ENCODE data around the gene TGFBR3.

Gene TGFBR3

GRCh38 chr1:91777630-91778300 lies 108.2 kb downstream of the TGFBR3 start:
- DNase-seq (ENCODE audit: low spot score): no peak

GRCh38 chr1:91777196-91777595 lies 108.8 kb downstream of the TGFBR3 start:
- DNase-seq (ENCODE audit: low spot score): no peak

GRCh38 chr1:91776068-91776794 lies 109.7 kb downstream of the TGFBR3 start:
- DNase-seq (ENCODE audit: low spot score): no peak

- no peak for DNase-seq (ENCODE audit: low spot score)
Measured at GRCh38 chr1:91775227-91775626, 110.7 kb downstream of the TGFBR3 start.

- DNase-seq (ENCODE audit: low spot score): no peak
Measured at GRCh38 chr1:91774520-91775203, 111.3 kb downstream of the TGFBR3 start.

GRCh38 chr1:91771717-91772116 lies 114.2 kb downstream of the TGFBR3 start:
- DNase-seq (ENCODE audit: low spot score): no peak

- no peak for DNase-seq (ENCODE audit: low spot score)
Measured at GRCh38 chr1:91770667-91771268, 115.2 kb downstream of the TGFBR3 start.

- DNase-seq (ENCODE audit: low spot score): no peak
Measured at GRCh38 chr1:91769742-91770141, 116.2 kb downstream of the TGFBR3 start.

- no peak for DNase-seq (ENCODE audit: low spot score)
Measured at GRCh38 chr1:91768786-91769725, 116.9 kb downstream of the TGFBR3 start.

- no peak for DNase-seq (ENCODE audit: low spot score)
Measured at GRCh38 chr1:91768120-91768519, 117.8 kb downstream of the TGFBR3 start.

- DNase-seq (ENCODE audit: low spot score): no peak
Measured at GRCh38 chr1:91766883-91767282, 119.1 kb downstream of the TGFBR3 start.

GRCh38 chr1:91765880-91766443 lies 120.0 kb downstream of the TGFBR3 start:
- no peak for DNase-seq (ENCODE audit: low spot score)

- no peak for DNase-seq (ENCODE audit: low spot score)
Measured at GRCh38 chr1:91765293-91765692, 120.7 kb downstream of the TGFBR3 start.

GRCh38 chr1:91764471-91765115 lies 121.4 kb downstream of the TGFBR3 start:
- DNase-seq (ENCODE audit: low spot score): no peak

- peak; percentile 7 for DNase-seq (ENCODE audit: low spot score)
Measured at GRCh38 chr1:91763252-91763651, 122.7 kb downstream of the TGFBR3 start.

- DNase-seq (ENCODE audit: low spot score): no peak
Measured at GRCh38 chr1:91761295-91761721, 124.6 kb downstream of the TGFBR3 start.

GRCh38 chr1:91760512-91760911 lies 125.4 kb downstream of the TGFBR3 start:
- DNase-seq (ENCODE audit: low spot score): no peak

GRCh38 chr1:91759076-91759475 lies 126.9 kb downstream of the TGFBR3 start:
- no peak for DNase-seq (ENCODE audit: low spot score)

GRCh38 chr1:91757763-91758460 lies 128.0 kb downstream of the TGFBR3 start:
- DNase-seq (ENCODE audit: low spot score): no peak

GRCh38 chr1:91755702-91756287 lies 130.2 kb downstream of the TGFBR3 start:
- no peak for DNase-seq (ENCODE audit: low spot score)

Measured in CD4-positive, alpha-beta T cell treated with Interleukin-2 at 100 ng/mL for 4 hours (primary cell).